Stimulated activated CD4-positive, alpha-beta T cell treated with anti-CD3 and anti-CD28 coated beads, Interleukin-4, amount 100 ng/mL, for 4 hours (primary cell): ENCODE measurements around the gene C22orf23.
"Not testable (repeated sequence)": the region's sequence is repeated elsewhere in the genome, so short reads cannot be mapped to it uniquely, and the experiment has no call there.

Source experiments
- DNase-seq, 2 experiments: peaks; one replicate each; pipeline ENCODE4 v3.0.0-alpha.2; 2020

The C22orf23 gene

DNA sequence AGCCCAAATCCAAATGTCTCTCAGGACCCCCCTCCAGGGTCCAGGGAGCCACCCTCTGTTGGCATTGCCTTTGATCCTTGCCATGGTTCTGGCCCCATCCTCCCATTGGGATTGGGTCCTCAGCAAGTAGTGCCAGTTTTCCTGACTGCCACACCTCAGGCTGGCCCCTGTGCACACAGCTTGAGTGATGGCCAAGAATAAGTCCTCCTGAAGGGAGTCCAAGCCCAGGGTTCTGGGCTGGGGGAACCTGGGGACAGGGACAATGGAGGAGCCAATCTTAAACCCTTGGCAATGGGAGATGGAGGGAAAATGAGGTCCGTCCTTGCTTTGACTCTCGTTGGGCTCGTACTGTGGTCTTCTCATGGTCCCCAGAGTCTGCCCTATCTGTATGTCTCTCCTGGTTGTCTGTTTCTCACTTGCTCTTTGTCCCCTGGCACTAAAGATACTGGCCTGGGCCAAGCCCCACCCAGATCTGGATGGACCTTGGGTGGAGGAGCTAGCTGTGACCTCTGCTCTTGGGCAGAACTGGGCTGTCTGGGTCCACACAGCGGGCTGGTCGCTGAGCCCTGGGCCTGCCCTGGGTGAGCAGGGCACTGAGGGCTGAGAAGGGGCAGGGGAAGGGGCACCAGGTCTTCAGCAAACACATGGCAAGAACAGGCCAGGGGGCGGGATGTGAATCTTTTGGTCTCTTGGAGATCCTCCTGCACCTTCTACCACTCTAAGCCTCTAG is 28.0 kb upstream of the C22orf23 start:
- DNase-seq, result no peak

DNA sequence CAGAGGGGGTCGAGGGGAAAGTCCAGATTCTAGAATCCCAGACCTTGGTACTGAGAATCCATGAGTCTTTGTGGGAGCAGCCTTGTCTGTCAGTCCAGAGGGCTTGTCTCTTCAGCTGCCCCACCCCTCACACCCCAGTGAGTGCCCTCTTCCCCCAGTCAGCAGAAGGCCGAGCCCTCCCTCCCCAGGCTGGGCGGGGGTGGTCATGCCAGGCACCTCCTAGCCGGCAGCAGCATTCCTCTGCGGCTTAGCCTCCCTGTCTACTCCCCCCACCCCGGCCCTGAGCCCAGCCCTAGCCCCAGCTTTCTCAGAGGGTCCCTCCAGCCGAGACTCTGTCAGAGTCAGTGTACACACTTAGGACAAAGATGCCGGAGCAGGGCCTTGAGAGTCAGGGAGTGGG is 26.4 kb upstream of the C22orf23 start:
- no peak for DNase-seq

DNA sequence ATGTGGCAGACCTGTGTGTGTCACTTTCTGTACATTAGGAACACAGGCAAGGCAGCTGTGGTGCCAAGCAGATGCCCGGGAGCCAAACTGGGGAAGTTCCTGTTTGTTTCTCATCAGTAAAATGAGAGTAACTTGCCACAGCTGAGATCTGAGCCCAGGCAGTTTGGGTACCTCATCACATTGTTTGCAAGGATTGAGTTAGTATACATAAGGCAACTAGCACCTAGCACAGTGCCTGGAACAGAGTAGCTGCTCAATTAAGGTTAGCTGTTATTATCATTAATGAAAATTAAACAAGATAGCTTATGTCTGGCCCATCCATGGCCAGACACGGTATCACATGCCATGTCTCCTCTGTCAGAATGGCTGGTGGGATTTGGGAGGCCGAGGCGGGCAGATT is 23.1 kb upstream of the C22orf23 start:
- no peak for DNase-seq

DNA sequence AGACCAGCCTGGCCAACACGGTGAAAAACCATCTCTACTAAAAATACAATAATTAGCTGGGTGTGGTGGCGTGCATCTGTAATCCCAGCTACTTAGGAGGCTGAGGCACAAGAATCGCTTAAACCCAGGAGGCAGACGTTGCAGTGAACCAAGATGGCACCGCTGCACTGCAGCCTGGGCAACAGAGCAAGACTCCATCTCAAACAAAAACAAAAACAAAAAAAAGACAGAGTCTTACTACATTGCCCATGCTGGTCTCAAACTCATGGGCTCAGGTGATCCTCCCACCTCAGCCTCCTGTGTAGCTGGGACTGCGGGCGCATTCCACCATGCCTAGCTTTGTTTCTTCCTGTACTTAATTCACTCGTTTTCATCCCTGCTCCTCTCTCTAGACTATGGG is 22.6 kb upstream of the C22orf23 start:
- not testable (repeated sequence) for DNase-seq

DNA sequence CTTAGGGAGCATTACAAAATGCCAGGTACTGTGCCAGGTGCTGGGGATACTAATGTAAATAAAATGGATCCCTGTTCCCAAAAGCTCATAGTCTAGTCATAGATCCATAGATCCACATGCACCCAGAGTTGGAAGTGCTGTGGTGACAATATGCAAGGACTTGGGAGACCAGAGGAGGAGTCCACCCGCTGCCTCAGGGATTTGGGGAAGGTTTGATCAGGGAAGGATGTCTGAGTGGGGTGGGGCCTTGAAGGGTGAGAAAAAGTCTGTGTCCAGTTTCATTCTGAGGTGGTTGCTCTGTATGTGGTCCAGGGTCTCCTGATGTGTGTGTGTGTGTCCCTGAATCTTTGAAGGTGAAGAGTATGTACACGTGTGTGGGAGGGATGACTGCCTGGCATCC is 21.8 kb upstream of the C22orf23 start:
- no peak for DNase-seq

DNA sequence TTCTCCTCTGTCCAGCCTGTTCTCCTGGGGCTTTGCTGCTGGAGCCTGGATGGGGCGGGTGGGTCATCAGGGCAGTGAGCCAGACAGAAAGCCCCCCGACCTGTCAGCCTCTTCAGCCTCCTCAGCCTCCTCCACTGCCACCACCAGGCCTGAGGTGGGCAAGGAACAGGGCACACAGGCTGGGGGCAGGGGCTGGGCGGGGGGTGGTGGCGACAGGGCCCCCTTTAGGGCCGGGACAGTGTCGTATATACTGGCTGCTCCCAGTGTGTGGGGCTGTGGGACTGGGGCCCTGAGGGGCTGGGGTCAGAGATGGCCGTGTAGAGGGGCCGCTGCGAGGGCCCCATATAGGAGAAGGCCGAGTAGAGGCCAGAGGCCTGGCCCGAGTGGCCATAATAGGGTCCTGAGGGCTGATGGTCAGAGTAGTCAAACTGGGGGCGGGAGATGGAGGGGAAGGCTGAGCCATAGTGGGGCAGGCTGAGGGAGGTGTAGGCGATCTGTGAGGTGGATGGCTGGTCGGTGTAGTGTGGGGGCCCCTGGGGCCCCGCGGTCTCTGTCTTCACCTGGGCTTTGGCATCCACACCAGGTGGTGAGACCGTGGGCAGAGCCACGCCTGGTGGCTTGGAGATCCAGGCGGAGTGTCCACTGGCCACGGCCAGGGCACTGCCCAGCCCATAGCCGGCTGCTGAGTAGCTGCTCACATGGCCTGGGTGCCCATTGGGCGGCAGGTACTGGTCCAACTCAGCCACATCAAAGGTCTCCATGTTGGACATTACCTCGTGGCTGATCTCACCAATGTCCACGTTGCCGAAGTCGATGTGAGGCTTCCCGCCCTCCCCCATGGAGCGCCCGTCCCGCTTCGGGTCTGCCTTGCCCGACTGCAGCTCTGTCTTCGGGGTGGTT is 20.1 kb upstream of the C22orf23 start:
- DNase-seq, result no peak

DNA sequence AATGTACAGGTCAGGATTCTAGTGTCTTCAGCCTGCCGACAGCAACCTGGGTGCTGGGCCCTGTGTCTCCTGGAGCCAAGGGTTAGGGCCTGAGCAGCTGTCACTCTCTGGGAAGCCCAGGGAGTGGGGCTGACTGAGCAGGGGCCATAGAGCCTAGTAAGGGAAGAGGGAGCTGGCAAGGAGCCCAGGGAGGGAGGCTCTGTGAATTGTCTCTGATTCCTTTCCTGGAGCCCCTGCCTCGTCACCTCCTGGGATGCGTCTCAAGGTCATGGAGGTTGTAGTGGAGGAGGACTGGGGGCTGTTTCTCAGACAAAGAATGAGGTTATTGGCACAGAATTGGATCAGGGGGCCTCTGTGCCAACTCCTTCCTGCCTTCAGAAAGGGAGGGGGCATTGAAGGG is 19.1 kb upstream of the C22orf23 start:
- DNase-seq, result no peak

DNA sequence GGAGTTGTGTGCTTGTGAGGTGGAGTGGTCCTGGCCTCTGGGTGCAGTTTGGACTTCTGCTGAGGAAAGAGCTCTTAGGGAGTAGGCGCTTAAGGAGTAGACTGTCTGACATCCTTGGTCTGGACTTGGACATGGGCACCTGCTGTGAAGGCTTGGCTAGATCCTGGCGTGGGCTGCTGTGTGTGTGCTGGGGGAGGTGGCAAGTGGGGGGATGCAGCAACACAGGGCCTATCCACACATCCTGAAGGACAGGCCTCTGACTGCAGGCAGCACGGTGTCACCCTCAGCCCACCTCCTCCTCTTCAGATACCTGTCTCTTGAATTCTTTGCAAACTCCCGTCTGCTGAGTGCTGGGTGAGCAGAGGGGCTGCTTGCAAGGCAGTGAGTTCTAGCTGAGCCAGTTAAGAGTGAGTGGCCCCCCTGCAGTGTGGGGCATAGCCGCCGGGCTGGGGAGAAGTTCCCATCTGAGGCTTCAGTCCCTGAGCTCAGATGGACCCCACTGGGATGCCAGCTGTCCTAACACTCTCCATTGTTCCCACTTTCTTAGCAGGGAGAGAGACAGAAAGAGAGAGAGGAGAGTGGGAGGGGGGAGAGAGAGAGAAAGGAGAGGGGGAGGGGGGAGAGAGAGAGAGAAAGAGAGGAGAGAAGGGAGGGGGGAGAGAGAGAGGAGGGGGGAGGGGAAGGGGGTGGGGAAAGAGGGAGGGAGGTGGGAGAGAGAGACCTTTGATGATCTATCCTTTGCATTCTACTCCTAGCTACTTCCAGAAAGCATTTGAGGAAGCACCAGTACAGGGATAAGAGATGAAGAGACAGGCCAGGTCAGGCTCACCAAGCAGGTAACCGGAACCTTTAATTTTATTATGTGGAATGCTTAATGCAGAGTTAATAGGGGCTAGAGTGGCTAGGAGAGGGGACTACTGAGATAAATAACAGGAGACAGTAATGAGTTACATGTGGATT is 18.4 kb upstream of the C22orf23 start:
- DNase-seq, result no peak

DNA sequence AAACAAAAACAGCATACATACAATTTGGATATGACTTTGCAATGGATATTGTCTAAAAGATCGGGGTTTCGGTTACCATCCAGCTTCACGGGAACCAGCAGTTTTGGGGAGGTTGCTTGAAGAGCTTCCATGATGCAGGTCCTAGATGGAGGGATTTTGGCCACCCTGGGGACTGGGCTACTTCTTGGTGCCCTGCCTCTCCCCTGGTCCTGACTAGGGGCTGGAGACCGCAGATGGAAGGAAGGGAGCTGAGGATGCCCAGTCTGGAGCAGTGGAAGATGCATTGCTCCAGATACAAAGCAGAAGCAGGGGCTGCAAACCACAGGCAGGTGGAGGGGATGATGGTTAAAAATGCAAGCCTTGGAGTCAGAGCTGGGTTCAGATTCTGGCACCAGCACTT is 17.5 kb upstream of the C22orf23 start:
- no peak for DNase-seq

DNA sequence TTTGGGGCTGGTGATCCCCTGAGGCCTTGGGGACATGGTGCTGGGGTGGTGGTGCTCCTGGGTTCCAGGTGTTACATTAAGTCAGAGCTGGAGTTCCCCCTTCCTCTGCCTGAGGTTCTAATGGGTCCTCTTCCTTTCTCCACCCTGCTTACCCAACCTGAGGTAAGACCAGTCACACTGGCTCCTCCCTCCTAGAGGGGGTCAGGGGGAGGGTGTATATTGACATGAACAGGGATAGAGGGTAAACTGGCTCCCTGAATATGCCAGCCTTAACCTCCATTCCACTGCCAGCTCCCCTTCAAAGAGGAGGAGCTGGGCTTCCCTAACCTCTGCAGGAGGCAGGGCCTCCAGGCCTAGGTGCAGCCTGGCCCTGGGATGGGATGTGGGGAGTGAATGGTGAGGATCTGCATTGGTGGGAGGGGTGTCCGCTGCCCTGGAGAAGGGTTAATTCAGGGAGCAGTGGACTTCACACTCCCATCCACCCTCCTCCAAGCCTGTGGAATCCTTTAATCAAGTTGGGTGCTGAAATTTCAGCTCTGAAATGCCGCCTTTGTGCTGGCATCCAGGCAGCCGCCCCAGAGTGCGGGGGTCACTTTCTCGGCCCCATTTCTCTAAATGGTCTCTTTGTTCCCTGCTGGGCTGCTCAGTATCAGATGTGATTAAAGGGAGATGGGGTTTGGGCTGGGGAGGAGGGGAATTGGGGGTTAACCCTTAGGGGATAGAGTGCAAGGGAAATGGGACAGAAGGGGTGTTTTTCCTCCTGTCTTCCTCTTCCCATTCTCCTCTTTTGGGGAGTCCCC is 15.3 kb upstream of the C22orf23 start:
- no peak for DNase-seq

DNA sequence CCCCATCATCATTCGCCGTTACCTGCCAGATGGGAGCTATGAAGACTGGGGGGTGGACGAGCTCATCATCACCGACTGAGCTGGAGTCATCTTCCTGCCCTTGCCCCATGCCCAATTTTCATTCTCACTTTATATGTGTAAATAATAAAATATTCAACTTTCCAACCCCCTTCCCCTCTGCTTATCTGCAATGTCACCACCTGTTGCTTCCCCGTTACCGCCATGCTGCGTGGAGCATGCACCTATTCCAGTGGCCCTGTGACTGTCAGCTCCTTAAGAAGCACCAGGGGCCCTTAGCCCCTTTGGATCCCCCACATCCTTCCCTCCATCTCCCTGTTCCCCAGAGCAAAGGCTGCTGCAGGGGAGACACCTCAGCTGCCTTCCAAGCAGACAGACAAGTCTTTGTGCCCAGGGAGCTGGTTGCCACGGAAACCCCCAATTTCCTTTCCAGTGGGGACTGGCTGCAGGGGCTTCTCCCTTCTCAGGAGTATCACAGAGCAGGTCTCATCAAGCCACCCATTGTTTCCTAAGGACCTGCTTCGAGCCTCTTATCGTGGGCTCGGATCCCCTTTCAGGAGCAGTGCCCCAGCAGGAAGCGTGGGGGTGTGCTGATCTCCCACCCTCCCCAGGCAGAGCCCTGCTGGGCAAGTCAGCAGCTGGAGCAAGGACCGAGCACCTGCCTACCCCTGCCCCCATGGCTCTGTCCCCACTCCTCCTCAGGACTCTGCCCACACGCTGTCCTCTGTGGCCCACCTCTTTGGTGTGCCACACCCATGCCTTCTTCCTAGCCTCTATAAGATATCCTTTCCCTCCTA is 14.4 kb upstream of the C22orf23 start:
- DNase-seq, result no peak

DNA sequence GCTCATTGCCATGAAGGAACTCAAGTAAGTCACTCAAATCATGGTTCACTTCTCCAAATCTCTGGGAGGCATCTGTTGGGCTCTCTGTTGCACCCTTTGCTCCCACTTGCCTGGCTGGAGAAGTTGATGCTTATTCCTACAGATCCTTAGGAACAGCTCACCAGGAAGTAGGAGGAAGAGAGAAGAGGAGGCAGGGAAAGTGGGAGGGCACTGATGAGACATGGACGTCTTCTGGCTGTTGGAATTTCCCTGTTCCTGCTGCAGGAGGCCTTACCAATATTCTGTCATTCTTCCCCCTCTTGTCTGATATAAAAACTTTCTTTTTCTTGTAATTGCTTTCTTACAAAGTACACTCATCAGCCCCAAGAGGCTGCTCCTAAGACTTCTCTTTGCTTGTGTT is 13.7 kb upstream of the C22orf23 start:
- DNase-seq, result no peak

DNA sequence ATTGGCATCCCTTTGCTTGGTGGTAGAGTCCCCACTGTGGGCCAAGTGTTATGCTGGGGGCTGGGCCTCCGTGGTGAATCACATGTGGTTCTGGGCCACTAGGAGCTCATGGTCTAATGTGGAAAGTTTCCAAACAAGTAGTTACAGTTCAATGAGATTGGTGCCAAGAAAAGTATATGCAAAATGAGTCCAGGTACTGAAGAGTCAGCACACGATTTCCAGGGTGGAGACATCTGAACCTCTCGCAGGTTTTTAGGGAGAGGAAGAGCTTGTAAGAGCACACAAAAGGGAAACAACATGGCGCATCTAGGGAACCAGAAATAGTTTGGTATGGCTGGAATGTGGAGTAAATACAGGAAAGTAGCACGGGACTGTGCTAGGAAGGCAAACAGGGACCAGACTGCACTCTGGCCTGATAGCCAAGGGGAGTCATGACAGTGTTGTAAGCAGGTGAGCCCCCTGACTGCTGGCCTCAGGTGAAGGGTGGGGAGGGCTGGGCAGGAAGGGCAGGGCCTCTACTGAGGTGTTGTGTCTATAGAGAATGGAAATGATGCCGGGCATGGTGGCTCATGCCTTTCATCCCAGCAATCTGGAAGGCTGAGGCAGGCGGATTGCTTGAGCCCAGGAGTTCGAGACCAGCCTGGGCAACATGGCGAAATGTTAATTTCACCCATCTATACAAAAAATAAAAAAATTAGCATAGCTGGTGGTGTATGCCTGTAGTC is 12.7 kb upstream of the C22orf23 start:
- no peak for DNase-seq

DNA sequence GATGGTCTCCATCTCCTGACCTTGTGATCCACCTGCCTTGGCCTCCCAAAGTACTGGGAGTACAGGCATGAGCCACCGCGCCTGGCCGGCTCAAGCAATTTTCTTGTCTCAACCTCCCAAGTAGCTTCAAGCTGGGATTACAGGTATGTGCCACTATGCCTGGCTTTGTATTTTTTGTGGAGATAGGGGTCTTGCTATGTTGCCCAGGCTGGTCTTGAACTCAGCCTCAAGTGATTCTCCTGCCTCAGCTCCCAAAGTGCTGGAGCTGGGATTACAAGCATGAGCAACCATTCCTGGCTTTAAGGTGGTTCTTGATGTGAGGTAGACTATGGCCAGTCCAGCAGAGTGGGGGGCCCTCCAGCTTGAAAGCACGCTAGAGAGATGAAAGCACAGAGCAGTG is 7.7 kb upstream of the C22orf23 start:
- no peak for DNase-seq

DNA sequence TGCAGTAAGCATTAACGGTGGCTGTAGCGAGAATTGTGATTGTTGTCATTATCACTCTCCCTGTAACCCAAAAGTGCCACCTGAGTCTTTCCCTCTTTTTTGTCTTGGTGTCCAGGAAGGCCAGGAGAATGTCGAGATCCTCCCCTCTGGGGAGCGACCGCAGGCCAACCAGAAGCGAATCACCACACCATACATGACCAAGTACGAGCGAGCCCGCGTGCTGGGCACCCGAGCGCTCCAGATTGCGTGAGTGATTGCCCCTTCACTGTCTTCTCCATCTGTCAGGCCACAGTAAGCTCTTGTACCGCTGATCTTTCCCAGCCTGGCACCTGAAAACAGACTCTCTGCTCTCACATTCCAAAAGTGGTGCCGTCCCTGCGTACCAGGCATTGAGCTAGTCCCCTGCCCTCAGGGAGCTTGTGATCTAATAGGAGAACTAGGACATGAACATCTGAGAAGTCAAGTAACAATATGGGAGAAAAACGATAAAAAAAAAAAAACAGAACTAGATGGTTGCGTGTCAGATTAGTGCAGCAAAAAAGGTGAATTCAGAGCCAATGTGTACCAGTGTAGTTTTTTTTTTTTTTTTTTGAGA is 5.9 kb upstream of the C22orf23 start:
- DNase-seq, result no peak

DNA sequence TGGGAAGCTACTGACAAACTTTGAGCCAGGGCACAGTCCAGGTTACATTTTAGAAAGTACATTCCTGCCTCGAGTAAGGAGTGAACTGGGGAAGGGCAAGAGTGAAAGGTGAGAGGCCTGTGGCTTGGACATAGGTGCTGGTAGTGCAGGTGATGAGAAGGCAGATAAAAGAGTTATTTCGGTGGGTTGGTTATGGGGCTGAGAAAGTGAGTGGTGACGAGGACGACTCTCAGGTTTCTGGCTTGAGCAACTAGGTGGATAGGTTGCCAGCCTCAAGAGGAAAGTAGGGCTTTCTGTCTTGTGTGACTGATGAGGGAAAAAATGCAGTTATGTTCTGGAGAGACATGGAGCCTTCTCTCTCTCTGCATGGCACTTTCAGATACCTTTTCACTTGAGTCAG is 3.8 kb upstream of the C22orf23 start:
- no peak for DNase-seq

DNA sequence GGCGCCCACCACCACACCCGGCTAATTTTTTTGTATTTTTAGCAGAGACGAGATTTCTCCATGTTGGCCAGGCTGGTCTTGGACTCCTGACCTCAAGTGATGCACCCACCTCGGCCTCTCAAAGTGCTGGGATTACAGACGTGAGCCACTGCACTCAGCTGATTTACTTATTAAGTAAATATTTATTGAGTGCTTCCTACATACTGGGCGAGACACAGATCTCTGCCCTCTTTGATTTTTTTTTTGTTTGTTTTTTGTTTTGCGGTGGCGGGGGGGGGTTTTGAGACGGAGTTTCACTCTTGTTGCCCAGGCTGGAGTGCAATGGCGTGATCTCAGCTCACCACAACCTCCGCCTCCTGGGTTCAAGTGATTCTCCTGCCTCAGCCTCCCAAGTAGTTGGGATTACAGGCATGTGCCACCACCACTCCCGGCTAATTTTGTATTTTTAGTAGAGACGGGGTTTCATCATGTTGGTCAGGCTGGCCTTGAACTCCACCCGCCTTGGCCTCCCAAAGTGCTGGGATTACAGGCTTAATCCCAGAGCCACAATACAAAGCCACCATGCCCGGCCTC is 2.5 kb upstream of the C22orf23 start:
- DNase-seq, result not testable (repeated sequence)

DNA sequence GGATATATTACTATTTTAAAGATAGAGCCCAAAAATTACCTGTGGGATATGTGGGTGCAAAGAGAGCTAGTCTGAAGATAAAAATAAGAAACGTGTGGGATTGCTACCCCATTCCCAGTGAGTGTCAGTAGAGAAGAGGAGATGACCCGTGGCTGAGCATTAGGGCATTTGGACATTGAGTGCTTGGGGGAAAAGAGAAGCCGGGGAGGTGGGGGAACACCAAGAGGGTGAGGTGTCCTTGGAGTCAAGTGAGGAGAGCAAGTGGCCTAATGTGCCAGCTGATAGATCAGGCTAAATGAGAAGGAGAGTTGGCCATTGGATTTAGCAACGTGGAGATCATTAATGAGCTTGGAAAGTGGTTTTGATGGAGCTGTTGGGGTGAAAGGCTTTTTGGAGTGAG is 1.3 kb upstream of the C22orf23 start:
- DNase-seq, result no peak

DNA sequence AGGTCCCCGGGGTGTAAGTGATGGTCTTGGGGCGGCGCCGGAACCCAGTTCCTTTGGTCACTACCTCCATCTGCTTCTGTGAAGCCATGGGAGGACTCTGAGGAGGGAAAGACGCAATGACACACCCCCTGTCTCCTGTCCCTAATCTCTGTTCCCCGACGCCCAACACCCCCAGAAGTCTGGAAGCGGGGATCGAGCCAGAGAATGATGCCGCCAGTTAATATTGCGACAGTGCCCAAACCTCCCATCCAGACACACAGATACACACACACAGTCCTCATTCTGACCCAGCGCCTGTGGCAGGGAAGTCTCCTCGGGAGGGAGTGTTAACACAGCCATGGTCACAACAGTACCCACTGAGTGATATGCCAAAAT is 352 bp downstream of the C22orf23 start:
- DNase-seq, result no peak

DNA sequence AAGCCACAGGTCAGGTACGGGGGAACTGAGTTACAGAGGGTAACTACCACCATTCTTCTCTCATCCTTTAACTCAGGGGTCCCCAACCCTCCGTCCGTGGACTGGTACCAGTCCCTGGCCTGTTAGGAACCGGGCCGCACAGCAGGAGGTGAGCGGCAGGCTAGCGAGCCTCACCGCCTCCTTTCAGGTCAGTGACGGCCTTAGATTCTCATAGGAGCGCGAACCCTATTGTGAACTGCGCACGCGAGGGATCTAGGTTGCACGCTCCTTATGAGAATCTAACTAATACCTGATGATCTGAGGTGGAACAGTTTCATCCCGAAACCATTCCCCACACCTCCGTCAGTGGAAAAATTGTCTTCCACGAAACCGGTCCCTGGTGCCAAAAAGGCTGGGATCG is 772 bp downstream of the C22orf23 start:
- DNase-seq, result not testable (repeated sequence)
